ENCODE data around the gene ARHGEF4. TPM values are rescaled to one million over a fixed set of nuclear protein-coding genes. Genes with fewer than 3 reads are reported as not detected.

The ARHGEF4 gene
- total and polyA plus RNA-seq, 2 experiments from 2014 or later = 4.6 to 16.6 TPM

DNA sequence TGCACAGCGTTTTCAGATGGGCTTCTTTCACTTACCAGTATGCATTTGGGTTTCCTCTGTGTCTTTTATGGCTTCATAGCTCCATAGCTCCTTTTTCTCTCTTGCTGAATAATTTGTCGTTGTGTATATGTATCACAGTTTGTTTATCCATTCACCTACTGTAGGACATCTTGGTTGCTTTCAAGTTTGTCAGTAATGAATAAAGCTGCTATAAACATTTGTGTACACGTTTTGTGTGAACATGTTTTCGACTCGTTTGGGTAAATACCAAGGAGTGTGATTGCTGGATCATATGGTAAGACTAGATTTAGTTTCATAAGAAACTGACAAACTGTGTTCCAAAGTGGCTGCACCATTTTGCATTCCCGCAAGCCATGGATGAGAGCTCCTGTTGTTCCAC is 161.8 kb downstream of the ARHGEF4 start:
- H3K9me2 ChIP-seq (ENCODE audit: insufficient read depth) = no peaks in the 10 kb centered on the region

More for the DNA sequence above, 161.8 kb downstream of the ARHGEF4 start:
- H2AFZ ChIP-seq = no peak overlapping the region
- H3K36me3 Mint-ChIP-seq (ENCODE audit: low read depth) = no peaks in the 10 kb centered on the region
- H4K20me1 ChIP-seq (replicated peaks; ENCODE audit: insufficient read depth) = no peaks in the 10 kb centered on the region; the same call in 1 of the 2 replicates
- DNase-seq (ENCODE audit: low spot score) = no peak
- H3K79me2 ChIP-seq (replicated peaks; ENCODE audit: insufficient read depth) = no peaks in the 10 kb centered on the region
- no peaks in the 10 kb centered on the region for H3K9me3 Mint-ChIP-seq
- H3K4me3 ChIP-seq = no peak overlapping the region
- H3K27ac ChIP-seq (ENCODE audit: low read depth) = no peak overlapping the region
- no peaks in the 10 kb centered on the region; the same call in 2 of the 3 replicates for H3K4me1 Mint-ChIP-seq
- H3K36me3 ChIP-seq (ENCODE audit: insufficient read depth) = no peaks in the 10 kb centered on the region
- no peaks in the 10 kb centered on the region for H3F3A ChIP-seq (replicated peaks; ENCODE audit: low read depth)
- peaks cover 2% of the 10 kb centered on the region for H3K27me3 Mint-ChIP-seq (ENCODE audit: insufficient read depth, low read depth, poor library complexity)
- ATAC-seq = no peak
- H3K27me3 ChIP-seq (ENCODE audit: insufficient read depth) = no peaks in the 10 kb centered on the region
- H3K4me2 ChIP-seq = no peak overlapping the region
- H3K4me1 ChIP-seq (ENCODE audit: insufficient read depth) = no peaks in the 10 kb centered on the region
- TF ChIP-seq POLR2AphosphoS5 (IDR thresholded peaks at IDR 0.05; ENCODE audit: low read depth) (no peak), NANOG (IDR thresholded peaks at IDR 0.05; ENCODE audit: borderline replicate concordance) (no peak), STAT1 (IDR thresholded peaks at IDR 0.05; ENCODE audit: unreplicated experiment) (no peak), ZNF114 (CRISPR knock-in tag; IDR thresholded peaks at IDR 0.05) (no peak), CTCF (conservative IDR thresholded peaks at IDR 0.05; ENCODE audit: low read depth in 2 of 2) (no peak), JUNB (IDR thresholded peaks at IDR 0.05; ENCODE audit: unreplicated experiment) (no peak), CREB1 (CRISPR knock-in tag; IDR thresholded peaks at IDR 0.05; ENCODE audit: low read depth) (no peak), EZH2 (IDR thresholded peaks at IDR 0.05; ENCODE audit: low read depth, unreplicated experiment) (no peak), EZH2phosphoT487 (IDR thresholded peaks at IDR 0.05; ENCODE audit: unreplicated experiment) (no peak), ZNF331 (CRISPR knock-in tag; IDR thresholded peaks at IDR 0.05; ENCODE audit: low read depth) (no peak)
- TF ChIP-seq, protein P1, sequence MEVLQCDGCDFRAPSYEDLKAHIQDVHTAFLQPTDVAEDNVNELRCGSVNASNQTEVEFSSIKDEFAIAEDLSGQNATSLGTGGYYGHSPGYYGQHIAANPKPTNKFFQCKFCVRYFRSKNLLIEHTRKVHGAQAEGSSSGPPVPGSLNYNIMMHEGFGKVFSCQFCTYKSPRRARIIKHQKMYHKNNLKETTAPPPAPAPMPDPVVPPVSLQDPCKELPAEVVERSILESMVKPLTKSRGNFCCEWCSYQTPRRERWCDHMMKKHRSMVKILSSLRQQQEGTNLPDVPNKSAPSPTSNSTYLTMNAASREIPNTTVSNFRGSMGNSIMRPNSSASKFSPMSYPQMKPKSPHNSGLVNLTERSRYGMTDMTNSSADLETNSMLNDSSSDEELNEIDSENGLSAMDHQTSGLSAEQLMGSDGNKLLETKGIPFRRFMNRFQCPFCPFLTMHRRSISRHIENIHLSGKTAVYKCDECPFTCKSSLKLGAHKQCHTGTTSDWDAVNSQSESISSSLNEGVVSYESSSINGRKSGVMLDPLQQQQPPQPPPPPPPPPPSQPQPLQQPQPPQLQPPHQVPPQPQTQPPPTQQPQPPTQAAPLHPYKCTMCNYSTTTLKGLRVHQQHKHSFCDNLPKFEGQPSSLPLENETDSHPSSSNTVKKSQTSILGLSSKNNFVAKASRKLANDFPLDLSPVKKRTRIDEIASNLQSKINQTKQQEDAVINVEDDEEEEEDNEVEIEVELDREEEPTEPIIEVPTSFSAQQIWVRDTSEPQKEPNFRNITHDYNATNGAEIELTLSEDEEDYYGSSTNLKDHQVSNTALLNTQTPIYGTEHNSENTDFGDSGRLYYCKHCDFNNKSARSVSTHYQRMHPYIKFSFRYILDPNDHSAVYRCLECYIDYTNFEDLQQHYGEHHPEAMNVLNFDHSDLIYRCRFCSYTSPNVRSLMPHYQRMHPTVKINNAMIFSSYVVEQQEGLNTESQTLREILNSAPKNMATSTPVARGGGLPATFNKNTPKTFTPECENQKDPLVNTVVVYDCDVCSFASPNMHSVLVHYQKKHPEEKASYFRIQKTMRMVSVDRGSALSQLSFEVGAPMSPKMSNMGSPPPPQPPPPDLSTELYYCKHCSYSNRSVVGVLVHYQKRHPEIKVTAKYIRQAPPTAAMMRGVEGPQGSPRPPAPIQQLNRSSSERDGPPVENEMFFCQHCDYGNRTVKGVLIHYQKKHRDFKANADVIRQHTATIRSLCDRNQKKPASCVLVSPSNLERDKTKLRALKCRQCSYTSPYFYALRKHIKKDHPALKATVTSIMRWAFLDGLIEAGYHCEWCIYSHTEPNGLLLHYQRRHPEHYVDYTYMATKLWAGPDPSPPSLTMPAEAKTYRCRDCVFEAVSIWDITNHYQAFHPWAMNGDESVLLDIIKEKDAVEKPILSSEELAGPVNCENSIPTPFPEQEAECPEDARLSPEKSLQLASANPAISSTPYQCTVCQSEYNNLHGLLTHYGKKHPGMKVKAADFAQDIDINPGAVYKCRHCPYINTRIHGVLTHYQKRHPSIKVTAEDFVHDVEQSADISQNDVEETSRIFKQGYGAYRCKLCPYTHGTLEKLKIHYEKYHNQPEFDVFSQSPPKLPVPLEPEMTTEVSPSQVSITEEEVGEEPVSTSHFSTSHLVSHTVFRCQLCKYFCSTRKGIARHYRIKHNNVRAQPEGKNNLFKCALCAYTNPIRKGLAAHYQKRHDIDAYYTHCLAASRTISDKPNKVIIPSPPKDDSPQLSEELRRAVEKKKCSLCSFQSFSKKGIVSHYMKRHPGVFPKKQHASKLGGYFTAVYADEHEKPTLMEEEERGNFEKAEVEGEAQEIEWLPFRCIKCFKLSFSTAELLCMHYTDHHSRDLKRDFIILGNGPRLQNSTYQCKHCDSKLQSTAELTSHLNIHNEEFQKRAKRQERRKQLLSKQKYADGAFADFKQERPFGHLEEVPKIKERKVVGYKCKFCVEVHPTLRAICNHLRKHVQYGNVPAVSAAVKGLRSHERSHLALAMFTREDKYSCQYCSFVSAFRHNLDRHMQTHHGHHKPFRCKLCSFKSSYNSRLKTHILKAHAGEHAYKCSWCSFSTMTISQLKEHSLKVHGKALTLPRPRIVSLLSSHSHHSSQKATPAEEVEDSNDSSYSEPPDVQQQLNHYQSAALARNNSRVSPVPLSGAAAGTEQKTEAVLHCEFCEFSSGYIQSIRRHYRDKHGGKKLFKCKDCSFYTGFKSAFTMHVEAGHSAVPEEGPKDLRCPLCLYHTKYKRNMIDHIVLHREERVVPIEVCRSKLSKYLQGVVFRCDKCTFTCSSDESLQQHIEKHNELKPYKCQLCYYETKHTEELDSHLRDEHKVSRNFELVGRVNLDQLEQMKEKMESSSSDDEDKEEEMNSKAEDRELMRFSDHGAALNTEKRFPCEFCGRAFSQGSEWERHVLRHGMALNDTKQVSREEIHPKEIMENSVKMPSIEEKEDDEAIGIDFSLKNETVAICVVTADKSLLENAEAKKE (CRISPR knock-in tag; IDR thresholded peaks at IDR 0.05) = no peak
- TF ChIP-seq, protein P2, sequence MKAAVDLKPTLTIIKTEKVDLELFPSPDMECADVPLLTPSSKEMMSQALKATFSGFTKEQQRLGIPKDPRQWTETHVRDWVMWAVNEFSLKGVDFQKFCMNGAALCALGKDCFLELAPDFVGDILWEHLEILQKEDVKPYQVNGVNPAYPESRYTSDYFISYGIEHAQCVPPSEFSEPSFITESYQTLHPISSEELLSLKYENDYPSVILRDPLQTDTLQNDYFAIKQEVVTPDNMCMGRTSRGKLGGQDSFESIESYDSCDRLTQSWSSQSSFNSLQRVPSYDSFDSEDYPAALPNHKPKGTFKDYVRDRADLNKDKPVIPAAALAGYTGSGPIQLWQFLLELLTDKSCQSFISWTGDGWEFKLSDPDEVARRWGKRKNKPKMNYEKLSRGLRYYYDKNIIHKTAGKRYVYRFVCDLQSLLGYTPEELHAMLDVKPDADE (IDR thresholded peaks at IDR 0.05) = no peak
- TF ChIP-seq, protein P3, sequence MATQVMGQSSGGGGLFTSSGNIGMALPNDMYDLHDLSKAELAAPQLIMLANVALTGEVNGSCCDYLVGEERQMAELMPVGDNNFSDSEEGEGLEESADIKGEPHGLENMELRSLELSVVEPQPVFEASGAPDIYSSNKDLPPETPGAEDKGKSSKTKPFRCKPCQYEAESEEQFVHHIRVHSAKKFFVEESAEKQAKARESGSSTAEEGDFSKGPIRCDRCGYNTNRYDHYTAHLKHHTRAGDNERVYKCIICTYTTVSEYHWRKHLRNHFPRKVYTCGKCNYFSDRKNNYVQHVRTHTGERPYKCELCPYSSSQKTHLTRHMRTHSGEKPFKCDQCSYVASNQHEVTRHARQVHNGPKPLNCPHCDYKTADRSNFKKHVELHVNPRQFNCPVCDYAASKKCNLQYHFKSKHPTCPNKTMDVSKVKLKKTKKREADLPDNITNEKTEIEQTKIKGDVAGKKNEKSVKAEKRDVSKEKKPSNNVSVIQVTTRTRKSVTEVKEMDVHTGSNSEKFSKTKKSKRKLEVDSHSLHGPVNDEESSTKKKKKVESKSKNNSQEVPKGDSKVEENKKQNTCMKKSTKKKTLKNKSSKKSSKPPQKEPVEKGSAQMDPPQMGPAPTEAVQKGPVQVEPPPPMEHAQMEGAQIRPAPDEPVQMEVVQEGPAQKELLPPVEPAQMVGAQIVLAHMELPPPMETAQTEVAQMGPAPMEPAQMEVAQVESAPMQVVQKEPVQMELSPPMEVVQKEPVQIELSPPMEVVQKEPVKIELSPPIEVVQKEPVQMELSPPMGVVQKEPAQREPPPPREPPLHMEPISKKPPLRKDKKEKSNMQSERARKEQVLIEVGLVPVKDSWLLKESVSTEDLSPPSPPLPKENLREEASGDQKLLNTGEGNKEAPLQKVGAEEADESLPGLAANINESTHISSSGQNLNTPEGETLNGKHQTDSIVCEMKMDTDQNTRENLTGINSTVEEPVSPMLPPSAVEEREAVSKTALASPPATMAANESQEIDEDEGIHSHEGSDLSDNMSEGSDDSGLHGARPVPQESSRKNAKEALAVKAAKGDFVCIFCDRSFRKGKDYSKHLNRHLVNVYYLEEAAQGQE (IDR thresholded peaks at IDR 0.05; ENCODE audit: unreplicated experiment) = no peak
- H3K4me3 Mint-ChIP-seq = no peak overlapping the region
- H3K27ac Mint-ChIP-seq = no peak overlapping the region

Measured in GM23338 (cell line).